ENCODE measurements around the gene SLC25A28. TPM values are rescaled to one million over a fixed set of nuclear protein-coding genes. Genes with fewer than 3 reads are reported as not detected.
"Not testable (repeated sequence)": the region's sequence is repeated elsewhere in the genome, so short reads cannot be mapped to it uniquely, and the experiment has no call there.

The SLC25A28 gene
- total and polyA plus RNA-seq, 8 donors: 18.8 to 128 (median 26.9) TPM

GRCh38 chr10:99629625-99629978 lies 9.4 kb upstream of the SLC25A28 start:
- TF ChIP-seq CTCF (IDR thresholded peaks at IDR 0.05): no peak
- H3K4me1 ChIP-seq: no peaks in the 10 kb centered on the region
- DNase-seq: no peak
- no peak for FAIRE-seq
- WGBS, 2 donors: 48 to 58% methylated on average over 3 of the region's 3 CpGs
- H3K9me3 ChIP-seq: no peaks in the 10 kb centered on the region
- H3K4me3 ChIP-seq: no peak overlapping the region
- no peak overlapping the region for H3K27ac ChIP-seq
- ATAC-seq: no peak
- no peaks in the 10 kb centered on the region for H3K27me3 ChIP-seq
- intact Hi-C loops (cut with DNase I): no loop called here
- no peaks in the 10 kb centered on the region for H3K36me3 ChIP-seq

GRCh38 chr10:99628923-99629624 lies 8.8 kb upstream of the SLC25A28 start:
- intact Hi-C loops (cut with DNase I): no loop called here
- Histone ChIP-seq H3K4me3 (no peak overlapping the region), H3K9me3 (no peaks in the 10 kb centered on the region), H3K27me3 (no peaks in the 10 kb centered on the region), H3K4me1 (no peaks in the 10 kb centered on the region), H3K27ac (no peak overlapping the region), H3K36me3 (no peaks in the 10 kb centered on the region)
- DNase-seq (no peak), ATAC-seq (no peak), FAIRE-seq (no peak)
- no peak for TF ChIP-seq CTCF (IDR thresholded peaks at IDR 0.05)
- 55 to 62% methylated on average over 1 of the region's 1 CpG for WGBS, 2 donors

- H3K4me3 ChIP-seq; DNase-seq; H3K27me3 ChIP-seq; H3K36me3 ChIP-seq; H3K27ac ChIP-seq; H3K9me3 ChIP-seq; intact Hi-C loops (cut with DNase I); FAIRE-seq; H3K4me1 ChIP-seq; ATAC-seq: not testable (repeated sequence)
- 59 to 63% methylated on average over 3 of the region's 3 CpGs for WGBS, 2 donors
Observed at GRCh38 chr10:99625124-99625523, 4.9 kb upstream of the SLC25A28 start.

GRCh38 chr10:99623919-99624318 lies 3.7 kb upstream of the SLC25A28 start:
- DNase-seq: no peak
- ATAC-seq: no peak
- Histone ChIP-seq H3K4me1 (peaks cover 2 to 9% (median 6%) of the 10 kb centered on the region in 3 donors), H3K36me3 (no peaks in the 10 kb centered on the region), H3K27me3 (no peaks in the 10 kb centered on the region), H3K4me3 (no peak overlapping the region), H3K27ac (no peak overlapping the region), H3K9me3 (no peaks in the 10 kb centered on the region)
- FAIRE-seq: no peak
- no peak for TF ChIP-seq CTCF (IDR thresholded peaks at IDR 0.05)
- intact Hi-C loops (cut with DNase I): no loop called here

GRCh38 chr10:99621454-99622251 lies 1.4 kb upstream of the SLC25A28 start:
- Histone ChIP-seq H3K4me1 (peaks cover 15 to 18% (median 16%) of the 10 kb centered on the region in 3 donors), H3K27ac (peak overlapping the region; percentile 98 to 99 (median 98)), H3K36me3 (no peaks in the 10 kb centered on the region), H3K27me3 (no peaks in the 10 kb centered on the region), H3K9me3 (no peaks in the 10 kb centered on the region), H3K4me3 (peak overlapping the region; percentile 58 to 88 (median 74))
- peak in 2 of 6 donors; percentile 28 to 29 for DNase-seq
- 12 to 15% methylated on average over 31 of the region's 31 CpGs for WGBS, 2 donors
- peak in 3 of 4 donors; percentile 5 to 19 (median 5) for ATAC-seq
- intact Hi-C loops (cut with DNase I): no loop called here
- TF ChIP-seq CTCF (IDR thresholded peaks at IDR 0.05): no peak
- no peak for FAIRE-seq

Measured in pancreas (tissue), 10 donors.